ENCODE results near the gene PRDX1.
"Not testable (repeated sequence)": the region's sequence is repeated elsewhere in the genome, so short reads cannot be mapped to it uniquely, and the experiment has no call there.

PRDX1 gene

DNA sequence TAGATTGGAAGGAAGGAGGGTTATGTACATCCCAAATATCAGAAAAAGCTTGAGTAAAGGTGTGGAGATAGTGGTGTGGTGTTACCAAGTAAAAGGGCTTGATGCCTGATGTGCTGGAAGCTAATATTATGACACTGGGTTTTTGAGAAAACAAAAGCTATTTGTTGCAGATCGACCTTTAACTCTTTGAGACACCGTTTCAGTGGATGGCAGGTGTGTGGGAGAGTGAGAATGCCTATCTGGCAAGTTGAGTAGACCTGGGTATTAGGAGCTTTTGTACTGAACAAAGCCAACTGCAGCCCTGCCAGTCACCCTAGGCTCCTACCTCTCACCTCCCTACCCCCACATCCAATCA, 20.2 kb downstream of the PRDX1 start:
- DNase-seq, result no peak

DNA sequence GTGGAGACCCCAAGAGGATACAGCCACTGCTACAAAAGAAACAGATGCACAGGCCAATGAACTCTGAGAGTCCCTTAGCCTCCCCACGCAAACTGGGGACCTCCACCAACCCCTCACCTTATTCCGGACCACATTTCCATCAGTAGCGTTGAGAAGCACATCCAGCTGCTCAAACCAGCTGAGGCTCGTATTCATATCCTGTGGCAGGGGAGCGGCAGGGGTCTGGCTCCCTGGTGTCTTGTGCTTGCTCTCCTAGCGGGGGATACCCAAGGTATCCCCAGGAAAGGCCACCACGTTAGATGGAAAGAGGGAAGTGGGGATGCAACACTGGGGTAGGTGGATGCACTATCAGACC, 22.3 kb downstream of the PRDX1 start:
- DNase-seq, result no peak

DNA sequence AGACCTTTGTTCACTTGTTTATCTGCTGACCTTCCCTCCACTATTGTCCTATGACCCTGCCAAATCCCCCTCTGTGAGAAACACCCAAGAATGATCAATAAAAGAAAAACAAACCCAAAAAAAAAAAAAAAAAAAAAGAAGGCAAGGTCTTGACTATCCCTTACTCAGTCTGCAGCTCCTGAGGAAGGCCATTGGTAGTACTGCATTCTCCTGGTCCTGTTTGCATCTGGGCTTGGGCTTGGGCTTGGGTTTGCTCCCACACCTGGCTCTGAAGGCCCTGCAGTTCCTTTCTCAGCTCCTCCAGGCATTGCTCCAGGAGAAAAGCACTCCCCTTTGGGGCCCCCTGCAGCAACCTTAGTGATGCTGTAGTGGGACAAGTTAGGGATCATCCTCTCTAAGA, 23.4 kb downstream of the PRDX1 start:
- DNase-seq, result no peak

- DNase-seq, result peak; percentile 59
These were observed 28.5 kb downstream of the PRDX1 start for GRCh38 chr1:45493116-45493697.

DNA sequence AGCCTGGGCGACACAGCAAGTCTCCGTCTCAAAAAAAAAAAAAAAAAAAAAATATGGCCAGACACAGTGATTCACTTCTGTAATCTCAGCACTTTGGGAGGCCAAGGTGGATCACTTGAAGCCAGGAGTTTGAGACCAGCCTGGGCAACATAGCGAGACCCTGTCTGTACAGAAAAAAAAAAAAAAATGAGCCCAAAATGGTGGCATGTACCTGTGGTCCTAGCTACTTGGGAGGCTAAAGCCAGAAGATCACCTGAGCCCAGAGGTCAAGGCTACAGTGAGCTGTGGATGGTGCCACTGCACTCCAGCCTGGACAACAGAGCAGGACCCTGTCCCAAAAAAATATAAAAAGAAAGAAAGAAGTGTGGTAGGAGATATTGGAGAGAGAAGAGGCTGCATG, 29.0 kb downstream of the PRDX1 start:
- DNase-seq, result no peak

DNA sequence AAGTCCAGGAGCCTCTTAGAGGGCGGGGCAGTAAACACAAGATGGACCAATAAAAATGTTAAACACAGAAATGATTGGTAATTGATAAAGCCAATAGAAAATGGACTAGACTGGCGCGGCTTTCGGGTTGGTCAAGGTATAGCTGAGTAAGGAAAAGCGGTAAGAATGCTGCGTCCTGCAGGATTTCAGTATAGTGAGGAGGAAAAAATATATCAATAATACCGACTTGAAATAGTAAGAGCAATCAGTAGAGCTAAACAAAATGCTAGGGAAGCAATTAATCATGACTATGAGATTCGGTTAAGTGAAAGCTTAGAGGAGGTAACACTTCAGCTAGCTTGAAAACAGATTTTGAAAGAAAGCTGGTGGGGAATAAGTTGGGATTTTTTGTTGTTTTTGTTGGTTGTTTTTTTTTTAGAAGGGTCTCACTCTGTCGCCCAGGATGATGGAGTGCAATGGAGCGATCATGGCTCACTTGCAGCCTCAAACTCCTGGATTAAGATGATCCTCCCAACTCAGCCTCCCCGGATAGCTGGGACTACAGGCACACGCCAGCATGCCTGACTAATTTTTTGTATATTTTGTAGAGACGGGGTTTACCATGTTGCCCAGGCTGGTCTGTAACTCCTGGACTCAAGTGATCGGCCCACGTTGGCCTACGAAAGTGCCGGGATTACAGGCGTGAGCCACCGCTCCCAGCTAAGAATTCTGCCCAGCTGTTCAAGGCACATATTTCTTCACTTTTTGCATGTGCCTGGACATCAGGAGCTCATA, 30.0 kb downstream of the PRDX1 start:
- DNase-seq, result no peak

- DNase-seq, result peak; percentile 100
These were observed 30.8 kb downstream of the PRDX1 start, which contains the start of gene TESK2 for GRCh38 chr1:45490626-45491486. Gene TESK2 (minus strand): TSS chr1:45491163. CDS start chr1:45457785, 33,378 bp downstream.

- DNase-seq, result peak; percentile 29
These were observed 31.5 kb downstream of the PRDX1 start for GRCh38 chr1:45490121-45490625.

DNA sequence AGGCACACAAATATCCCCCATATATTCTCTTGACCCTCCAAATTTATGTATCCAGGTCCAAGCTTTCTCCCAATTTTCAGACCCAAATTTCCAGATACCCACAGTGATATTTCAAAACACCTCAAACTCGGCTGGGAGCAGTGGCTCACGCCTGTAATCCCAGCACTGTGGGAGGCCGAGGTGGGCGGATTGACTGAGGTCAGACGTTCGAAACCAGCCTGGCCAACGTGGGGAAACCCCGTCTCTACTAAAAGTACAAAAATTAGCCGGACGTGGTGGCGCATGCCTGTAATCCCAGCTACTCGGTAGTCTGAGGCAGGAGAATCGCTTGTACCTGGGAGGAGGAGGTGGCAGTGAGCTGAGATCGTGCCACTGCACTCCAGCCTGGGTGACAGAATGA, 32.3 kb downstream of the PRDX1 start:
- DNase-seq, result not testable (repeated sequence)

- DNase-seq, result peak; percentile 46
These were observed 32.9 kb downstream of the PRDX1 start for GRCh38 chr1:45488666-45489377.

GRCh38 chr1:45485949-45486348, 35.7 kb downstream of the PRDX1 start:
- DNase-seq, result no peak

DNA sequence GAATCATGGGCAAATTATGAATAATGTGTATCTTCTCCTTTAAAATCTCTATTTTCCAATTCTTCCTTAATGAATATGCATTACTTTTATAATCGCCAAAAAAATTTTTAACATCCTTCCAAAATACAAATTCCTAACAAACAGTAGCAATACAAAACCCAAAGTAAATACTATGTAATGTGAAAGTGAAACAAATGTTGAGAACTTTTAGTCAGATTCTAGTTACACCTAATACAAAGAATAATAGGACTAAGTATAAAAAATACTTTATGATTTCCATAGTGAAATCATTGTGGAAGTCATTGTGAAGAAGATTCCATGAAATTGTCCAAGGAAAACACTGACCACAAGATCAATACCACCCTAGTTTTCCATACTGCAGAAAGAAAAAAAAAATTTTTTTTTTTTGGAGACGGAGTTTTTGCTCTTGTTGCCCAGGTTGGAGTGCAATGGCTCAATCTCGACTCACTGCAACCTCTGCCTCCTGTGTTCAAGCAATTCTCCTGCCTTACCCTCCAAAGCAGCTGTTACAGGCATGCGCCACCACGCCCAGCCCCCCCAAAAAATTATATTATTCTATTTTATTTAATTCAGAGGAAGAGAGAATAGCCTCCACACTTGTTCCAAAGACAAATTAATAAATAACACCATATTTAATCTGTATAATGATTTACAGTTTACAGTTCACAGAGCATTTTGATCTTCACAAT, 42.5 kb downstream of the PRDX1 start:
- no peak for DNase-seq

DNA sequence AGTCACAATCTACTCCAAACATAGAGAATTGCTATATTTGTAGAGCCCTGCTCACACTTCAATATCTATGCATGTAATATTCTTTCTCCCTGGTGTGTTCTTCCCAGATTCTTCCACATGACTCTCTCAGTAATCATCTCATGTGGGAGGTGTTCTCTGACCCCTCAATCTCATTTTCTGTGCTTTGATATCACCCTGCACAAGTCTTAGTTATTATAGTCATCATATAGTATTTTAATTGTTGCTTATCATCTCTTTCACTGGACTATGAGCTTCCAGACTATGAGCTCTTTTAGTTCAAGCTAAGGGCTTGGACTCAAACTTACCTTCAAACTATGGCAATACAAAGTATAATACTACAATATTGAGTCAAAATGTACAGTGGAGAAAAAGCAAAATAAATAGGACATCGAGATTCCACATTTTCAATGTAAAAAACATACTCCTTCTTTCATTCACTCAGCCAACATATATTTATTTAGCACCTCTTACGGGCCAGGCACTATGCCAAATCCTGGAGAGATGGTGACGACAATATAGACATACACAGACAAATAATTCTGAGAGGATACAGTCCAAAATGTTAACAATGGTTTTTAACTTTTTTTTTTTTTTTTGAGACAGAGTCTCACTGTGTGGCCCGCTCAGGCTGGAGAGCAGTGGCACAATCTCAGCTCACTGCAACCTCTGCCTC, 43.4 kb downstream of the PRDX1 start:
- no peak for DNase-seq

GRCh38 chr1:45477646-45478045, 44.0 kb downstream of the PRDX1 start:
- no peak for DNase-seq

GRCh38 chr1:45474194-45474593, 47.5 kb downstream of the PRDX1 start:
- not testable (repeated sequence) for DNase-seq

GRCh38 chr1:45473302-45473701, 48.4 kb downstream of the PRDX1 start:
- DNase-seq, result no peak

- DNase-seq, result no peak
These were observed 51.3 kb downstream of the PRDX1 start for GRCh38 chr1:45470306-45470798.

- DNase-seq, result not testable (repeated sequence)
These were observed 54.3 kb downstream of the PRDX1 start for GRCh38 chr1:45467353-45467752.

DNA sequence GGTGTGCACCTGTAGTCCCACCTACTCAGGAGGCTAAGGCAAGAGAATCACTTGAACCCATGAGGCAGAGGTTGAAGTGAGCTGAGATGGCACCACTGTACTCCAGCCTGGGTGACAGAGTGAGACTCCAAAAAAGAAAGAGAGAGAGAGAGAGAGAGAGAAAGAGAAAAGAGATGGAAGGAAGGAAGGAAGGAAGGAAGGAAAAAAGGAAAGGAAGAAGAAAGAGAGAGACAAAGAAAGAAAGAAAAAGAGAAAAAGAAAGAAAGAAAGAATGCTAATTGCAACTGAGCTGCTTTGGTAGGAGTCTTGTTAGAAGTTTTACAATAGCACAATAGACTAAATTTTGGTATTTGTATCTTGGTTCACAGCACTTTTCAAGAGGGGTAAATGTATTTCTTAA, 56.4 kb downstream of the PRDX1 start:
- no peak for DNase-seq
